ENCODE measurements around the gene MRPS11.

DNA sequence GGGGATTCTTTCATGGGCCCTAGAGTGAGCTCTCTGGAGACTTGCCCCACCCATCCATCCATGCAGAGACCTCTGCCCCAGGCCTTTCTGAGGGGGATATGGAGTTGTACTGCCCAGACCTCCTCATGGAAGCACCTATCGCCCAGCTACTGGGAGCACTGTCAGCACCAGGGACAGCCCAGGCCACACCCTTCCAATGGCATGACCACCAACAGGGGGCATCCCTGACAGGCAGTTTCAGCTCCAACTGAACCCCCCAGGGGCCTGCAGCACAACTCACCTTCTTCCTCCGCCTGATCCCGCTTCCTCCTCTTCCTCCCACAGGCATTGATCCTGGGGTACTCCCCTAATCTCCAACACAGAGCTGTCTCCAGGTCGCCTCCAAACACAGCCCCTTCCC lies 21.8 kb downstream of the MRPS11 start:
- TF ChIP-seq, protein P1, sequence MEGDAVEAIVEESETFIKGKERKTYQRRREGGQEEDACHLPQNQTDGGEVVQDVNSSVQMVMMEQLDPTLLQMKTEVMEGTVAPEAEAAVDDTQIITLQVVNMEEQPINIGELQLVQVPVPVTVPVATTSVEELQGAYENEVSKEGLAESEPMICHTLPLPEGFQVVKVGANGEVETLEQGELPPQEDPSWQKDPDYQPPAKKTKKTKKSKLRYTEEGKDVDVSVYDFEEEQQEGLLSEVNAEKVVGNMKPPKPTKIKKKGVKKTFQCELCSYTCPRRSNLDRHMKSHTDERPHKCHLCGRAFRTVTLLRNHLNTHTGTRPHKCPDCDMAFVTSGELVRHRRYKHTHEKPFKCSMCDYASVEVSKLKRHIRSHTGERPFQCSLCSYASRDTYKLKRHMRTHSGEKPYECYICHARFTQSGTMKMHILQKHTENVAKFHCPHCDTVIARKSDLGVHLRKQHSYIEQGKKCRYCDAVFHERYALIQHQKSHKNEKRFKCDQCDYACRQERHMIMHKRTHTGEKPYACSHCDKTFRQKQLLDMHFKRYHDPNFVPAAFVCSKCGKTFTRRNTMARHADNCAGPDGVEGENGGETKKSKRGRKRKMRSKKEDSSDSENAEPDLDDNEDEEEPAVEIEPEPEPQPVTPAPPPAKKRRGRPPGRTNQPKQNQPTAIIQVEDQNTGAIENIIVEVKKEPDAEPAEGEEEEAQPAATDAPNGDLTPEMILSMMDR (IDR thresholded peaks at IDR 0.05; ENCODE audit: low read length): no peak
- TF ChIP-seq EZH2phosphoT487 (IDR thresholded peaks at IDR 0.05; ENCODE audit: low read length): no peak
